Aorta (tissue), 5 donors: ENCODE results near the gene ANGPTL3. TPM values are rescaled to one million over a fixed set of nuclear protein-coding genes. Genes with fewer than 3 reads are reported as not detected.
"Not testable (repeated sequence)": the region's sequence is repeated elsewhere in the genome, so short reads cannot be mapped to it uniquely, and the experiment has no call there.

Experiments used
- ATAC-seq: fragments of 200-7000 bp; cut with Tn5 transposase; one replicate; pipeline ENCODE4 v1.9.1; 2022; ENCODE audit warnings: moderate library complexity; ENCODE audit not compliant: low FRiP score
- DNase-seq, 2 donors: peaks; one replicate each; pipeline ENCODE4 v3.0.0-alpha.2; 2020
- H3K27ac ChIP-seq, 2 donors: one replicate each; pipeline ENCODE4 v1.5.1; 2013; ENCODE audit warnings: low read length in 2 of 2, mild to moderate bottlenecking in 2 of 2, moderate library complexity in 2 of 2, control low read depth in 1 of 2, inconsistent platforms in 1 of 2, low read depth in 1 of 2
- H3K27me3 ChIP-seq, 2 donors: one replicate each; pipeline ENCODE4 v1.6.1; 2013; ENCODE audit warnings: control low read depth in 1 of 2, low read length in 1 of 2, mild to moderate bottlenecking in 1 of 2, moderate library complexity in 1 of 2; ENCODE audit not compliant: insufficient read depth in 2 of 2, control insufficient read depth in 1 of 2
- H3K36me3 ChIP-seq, 2 donors: one replicate each; pipeline ENCODE4 v1.6.1; 2013; ENCODE audit warnings: control low read depth in 1 of 2, low read length in 1 of 2, mild to moderate bottlenecking in 1 of 2; ENCODE audit not compliant: insufficient read depth in 2 of 2, control insufficient read depth in 1 of 2
- H3K4me1 ChIP-seq, 2 donors: one replicate each; pipeline ENCODE4 v1.6.1; 2013; ENCODE audit warnings: low read length in 2 of 2, control low read depth in 1 of 2, mild to moderate bottlenecking in 1 of 2, moderate library complexity in 1 of 2; ENCODE audit not compliant: insufficient read depth in 2 of 2, control insufficient read depth in 1 of 2
- H3K4me3 ChIP-seq, 2 donors: one replicate each; pipeline ENCODE4 v1.5.1; 2013; ENCODE audit warnings: low read length in 2 of 2, control low read depth in 1 of 2, mild to moderate bottlenecking in 1 of 2
- H3K9me3 ChIP-seq: one replicate; pipeline ENCODE4 v1.6.1; 2013; ENCODE audit warnings: mild to moderate bottlenecking, low read length; ENCODE audit not compliant: control insufficient read depth
- WGBS, 2 donors: extraction: QIAGEN DNeasy Blood & Tissue Kit; methylation state at CpG; one replicate each; pipeline ENCODE4 v1.1.7; 2013; 5-methylcytosine and 5-hydroxymethylcytosine counted together
- intact Hi-C, 2 donors: fragments of 100-400 bp; cut with DNase I; formaldehyde crosslinking; loops; one replicate each; pipeline versions ENCODE4 v1.14.2 to v1.15.0; 2022
- polyA plus RNA-seq, 2 donors: library from polyadenylated mRNA; stranded (reverse); fragments of 200-250 nt; gene quantifications; one replicate each; pipeline ENCODE4 v1.2.3, GENCODE V29; 2013
- total RNA-seq, 2 donors: library from RNA; stranded (reverse); fragmentation: NEBNext Ultra II Directional; extraction: Animal tissue kit (Norgen Biotek cat#: 25700); gene quantifications; one replicate each; pipeline ENCODE4 v1.2.1, GENCODE V29; 2021
- donor health status: healthy with polysubstance abuse.
- donor health status: Bipolar disorder and iron deficiency.
- donor health status: DM: no; HTN: no; CAD: no.
- donor health status: DM: no; HTN: no; CAD: no.
- donor health status: DM: yes; HTN: yes; CAD: no.

The ANGPTL3 gene
- total and polyA plus RNA-seq, 4 donors: 0.13 TPM; not detected in 3

- intact Hi-C loops: no loop called here
- Histone ChIP-seq H3K27ac (no peak overlapping the region), H3K27me3 (no peaks in the 10 kb centered on the region), H3K9me3 (no peaks in the 10 kb centered on the region), H3K36me3 (no peaks in the 10 kb centered on the region), H3K4me3 (no peak overlapping the region), H3K4me1 (no peaks in the 10 kb centered on the region)
- WGBS, 2 donors: 28 to 29% methylated on average over 3 of the region's 3 CpGs
- DNase-seq: no peak
- ATAC-seq: no peak
Measured at GRCh38 chr1:62589321-62589720, 8.0 kb upstream of the ANGPTL3 start.

- intact Hi-C loops: no loop called here
- Histone ChIP-seq H3K9me3 (no peaks in the 10 kb centered on the region), H3K36me3 (no peaks in the 10 kb centered on the region), H3K4me3 (no peak overlapping the region), H3K4me1 (no peaks in the 10 kb centered on the region), H3K27me3 (no peaks in the 10 kb centered on the region), H3K27ac (no peak overlapping the region)
- ATAC-seq: no peak
- no peak for DNase-seq
- 76 to 84% methylated on average over 4 of the region's 4 CpGs for WGBS, 2 donors
Measured at GRCh38 chr1:62590255-62590969, 6.9 kb upstream of the ANGPTL3 start.

- no peak for ATAC-seq
- H3K27ac ChIP-seq: no peak overlapping the region
- no peak overlapping the region for H3K4me3 ChIP-seq
- no peaks in the 10 kb centered on the region for H3K9me3 ChIP-seq
- WGBS, 2 donors: 97 to 100% methylated on average over 1 of the region's 1 CpG
- no peaks in the 10 kb centered on the region for H3K36me3 ChIP-seq
- intact Hi-C loops: no loop called here
- no peaks in the 10 kb centered on the region for H3K4me1 ChIP-seq
- no peak for DNase-seq
- H3K27me3 ChIP-seq: no peaks in the 10 kb centered on the region
Measured at GRCh38 chr1:62590970-62591368, 6.4 kb upstream of the ANGPTL3 start.

- H3K9me3 ChIP-seq: no peaks in the 10 kb centered on the region
- 4 to 5% methylated on average over 2 of the region's 2 CpGs for WGBS, 2 donors
- H3K4me1 ChIP-seq: no peaks in the 10 kb centered on the region
- DNase-seq: no peak
- no peak for ATAC-seq
- no peaks in the 10 kb centered on the region for H3K27me3 ChIP-seq
- no peak overlapping the region for H3K27ac ChIP-seq
- intact Hi-C loops: no loop called here
- no peaks in the 10 kb centered on the region for H3K36me3 ChIP-seq
- no peak overlapping the region for H3K4me3 ChIP-seq
Measured at GRCh38 chr1:62593825-62594394, 3.4 kb upstream of the ANGPTL3 start.

GRCh38 chr1:62595647-62596046 lies 1.7 kb upstream of the ANGPTL3 start:
- 79 to 80% methylated on average over 3 of the region's 3 CpGs for WGBS, 2 donors
- Histone ChIP-seq H3K27ac (no peak overlapping the region), H3K4me3 (no peak overlapping the region), H3K36me3 (no peaks in the 10 kb centered on the region), H3K4me1 (no peaks in the 10 kb centered on the region), H3K27me3 (no peaks in the 10 kb centered on the region), H3K9me3 (no peaks in the 10 kb centered on the region)
- ATAC-seq: no peak
- intact Hi-C loops: no loop called here
- no peak for DNase-seq

GRCh38 chr1:62599044-62599443 lies 1.7 kb downstream of the ANGPTL3 start:
- Histone ChIP-seq H3K4me1 (no peaks in the 10 kb centered on the region), H3K27me3 (no peaks in the 10 kb centered on the region), H3K9me3 (no peaks in the 10 kb centered on the region), H3K4me3 (no peak overlapping the region), H3K27ac (no peak overlapping the region), H3K36me3 (no peaks in the 10 kb centered on the region)
- WGBS, 2 donors: 92 to 95% methylated on average over 5 of the region's 5 CpGs
- intact Hi-C loops: no loop called here
- DNase-seq: no peak
- no peak for ATAC-seq

GRCh38 chr1:62601457-62601856 lies 4.1 kb downstream of the ANGPTL3 start:
- H3K9me3 ChIP-seq: no peaks in the 10 kb centered on the region
- no peaks in the 10 kb centered on the region for H3K27me3 ChIP-seq
- no peak overlapping the region for H3K4me3 ChIP-seq
- no peaks in the 10 kb centered on the region for H3K36me3 ChIP-seq
- intact Hi-C loops: no loop called here
- ATAC-seq (no peak), DNase-seq (no peak)
- no peaks in the 10 kb centered on the region for H3K4me1 ChIP-seq
- H3K27ac ChIP-seq: no peak overlapping the region
- 96 to 98% methylated on average over 2 of the region's 2 CpGs for WGBS, 2 donors

GRCh38 chr1:62608905-62609304 lies 11.6 kb downstream of the ANGPTL3 start:
- intact Hi-C loops: no loop called here
- H3K9me3 ChIP-seq: no peaks in the 10 kb centered on the region
- H3K4me3 ChIP-seq: no peak overlapping the region
- no peak for ATAC-seq
- no peak for DNase-seq
- peaks cover 0 to 2% of the 10 kb centered on the region in 2 donors for H3K36me3 ChIP-seq
- H3K27me3 ChIP-seq: no peaks in the 10 kb centered on the region
- H3K4me1 ChIP-seq: no peaks in the 10 kb centered on the region
- no peak overlapping the region for H3K27ac ChIP-seq

GRCh38 chr1:62610588-62610987 lies 13.3 kb downstream of the ANGPTL3 start:
- H3K4me3 ChIP-seq, intact Hi-C loops, H3K36me3 ChIP-seq, H3K27me3 ChIP-seq, DNase-seq, H3K9me3 ChIP-seq, ATAC-seq, H3K27ac ChIP-seq, H3K4me1 ChIP-seq: not testable (repeated sequence)
- 100% methylated on average over 1 of the region's 1 CpG for WGBS, 2 donors
